Osteoblast (primary cell): ENCODE data around the gene PLEKHG5. TPM values are rescaled to one million over a fixed set of nuclear protein-coding genes. Genes with fewer than 3 reads are reported as not detected.
A peak's percentile ranks its signal among the peaks of the same experiment; 100 is the strongest.

Source experiments
- DNase-seq: peaks from one replicate; pipeline ENCODE4 v3.0.0; 2011; ENCODE audit warnings: low spot score, mixed read lengths; ENCODE audit not compliant: insufficient read length; ENCODE audit errors: missing footprints
- H2AFZ ChIP-seq: 2 replicates; pipeline ENCODE4 v1.6.0; 2011; ENCODE audit warnings: mild to moderate bottlenecking, low read length
- H3K27ac ChIP-seq: 2 replicates; pipeline ENCODE4 v1.5.1; 2011; ENCODE audit warnings: mild to moderate bottlenecking, low read depth, low read length, moderate library complexity
- H3K27me3 ChIP-seq: 2 replicates; pipeline ENCODE4 v1.6.0; 2012; ENCODE audit warnings: mild to moderate bottlenecking, control low read depth, inconsistent platforms, low read length, moderate library complexity; ENCODE audit not compliant: insufficient read depth
- H3K36me3 ChIP-seq: 2 replicates; pipeline ENCODE4 v1.5.1; 2011; ENCODE audit warnings: mild to moderate bottlenecking, low read length, control low read depth, moderate library complexity; ENCODE audit not compliant: insufficient read depth
- H3K4me1 ChIP-seq: 2 replicates; pipeline ENCODE4 v1.5.1; 2011; ENCODE audit warnings: mild to moderate bottlenecking, low read length, control low read depth, moderate library complexity; ENCODE audit not compliant: insufficient read depth
- H3K4me2 ChIP-seq: 2 replicates; pipeline ENCODE4 v1.6.0; 2011; ENCODE audit warnings: mild to moderate bottlenecking, low read length; ENCODE audit not compliant: insufficient read depth
- H3K4me3 ChIP-seq: fragments of 200-600 bp; sonication (generic); 3 replicates; pipeline ENCODE4 v1.5.1; 2012; ENCODE audit warnings: mild to moderate bottlenecking, low read length, inconsistent platforms; ENCODE audit not compliant: insufficient read depth
- H3K79me2 ChIP-seq: 2 replicates; pipeline ENCODE4 v1.6.0; 2012; ENCODE audit warnings: mild to moderate bottlenecking, low read length, control low read depth, inconsistent platforms; ENCODE audit not compliant: insufficient read depth
- H3K9me3 ChIP-seq: 2 replicates; pipeline ENCODE4 v1.5.1; 2011; ENCODE audit warnings: low read depth, low read length, control low read depth
- H4K20me1 ChIP-seq: 2 replicates; pipeline ENCODE4 v1.6.0; 2012; ENCODE audit warnings: mild to moderate bottlenecking, low read length, control low read depth; ENCODE audit not compliant: insufficient read depth
- CTCF ChIP-seq: IDR thresholded peaks from 2 replicates; pipeline ENCODE4 v1.5.1; 2011; ENCODE audit warnings: mild to moderate bottlenecking, low read depth, low read length, moderate library complexity; ENCODE audit errors: extremely low read depth
- total RNA-seq: library from RNA; depleted of rRNA; stranded (reverse); fragments of >200 nt; gene quantifications from 2 replicates; pipeline ENCODE4 v1.2.3, GENCODE V29; 2012

The PLEKHG5 gene
- total RNA-seq, 1 donor = 11.2 TPM

GRCh38 chr1:6489383-6489765 is 2.1 kb downstream of the PLEKHG5 start:
- H3K4me2 ChIP-seq = peak overlapping the region; percentile 97
- no peak overlapping the region for H3K4me3 ChIP-seq
- no peak overlapping the region for H3K27ac ChIP-seq

DNA sequence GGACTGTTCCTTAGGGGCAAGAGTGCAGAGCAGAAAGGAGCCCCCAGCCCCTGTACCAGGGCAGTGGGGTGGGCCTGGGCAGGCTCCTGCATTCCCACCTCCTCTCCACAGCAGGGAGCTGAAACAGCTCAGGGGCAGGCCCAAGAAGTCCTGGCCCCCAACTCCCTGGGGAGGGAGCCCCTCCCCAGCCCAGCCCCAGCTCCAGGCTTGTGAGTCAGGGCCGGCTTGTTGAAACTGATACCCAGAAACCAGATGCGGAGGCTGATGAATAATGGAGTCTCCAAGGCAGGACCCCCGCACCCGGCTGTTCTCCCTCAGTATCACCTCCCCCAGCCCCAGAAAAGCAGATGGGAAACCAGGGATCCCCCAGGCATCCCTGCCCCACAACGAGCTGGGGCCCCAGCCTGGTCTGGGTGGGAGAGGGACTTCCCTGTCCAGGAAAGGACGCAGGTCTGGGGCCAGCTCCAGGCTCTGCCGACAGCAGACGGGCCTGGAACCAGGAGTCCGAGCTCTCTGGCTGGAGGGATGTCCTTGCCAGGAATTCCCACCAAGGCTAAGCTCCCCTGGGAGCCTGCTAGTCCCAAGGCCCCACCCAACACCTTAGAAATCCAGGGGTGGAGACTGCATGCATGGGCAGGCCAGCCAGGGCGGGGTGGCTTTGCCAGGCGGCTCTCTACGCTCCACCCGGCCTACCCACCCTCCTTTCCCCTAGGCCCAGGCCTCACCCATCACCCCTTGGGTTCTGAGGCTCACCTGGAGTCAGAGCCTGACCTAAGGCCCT is 2.7 kb downstream of the PLEKHG5 start:
- no peak for TF ChIP-seq CTCF
- H2AFZ ChIP-seq = no peak overlapping the region
- H3K27me3 ChIP-seq = peaks cover 3% of the 10 kb centered on the region
- H3K79me2 ChIP-seq = peaks cover 3% of the 10 kb centered on the region
- no peak for DNase-seq
- H3K36me3 ChIP-seq = no peaks in the 10 kb centered on the region
- no peak overlapping the region for H3K4me3 ChIP-seq
- H3K9me3 ChIP-seq = no peaks in the 10 kb centered on the region
- H3K4me1 ChIP-seq = peaks cover 26% of the 10 kb centered on the region
- peaks cover 25% of the 10 kb centered on the region for H4K20me1 ChIP-seq
- H3K27ac ChIP-seq = no peak overlapping the region
- no peak overlapping the region for H3K4me2 ChIP-seq

More at GRCh38 chr1:6489383-6489765, 2.1 kb downstream of the PLEKHG5 start:
- Histone ChIP-seq H3K9me3 (no peaks in the 10 kb centered on the region), H3K4me1 (peaks cover 26% of the 10 kb centered on the region), H3K27me3 (peaks cover 3% of the 10 kb centered on the region), H2AFZ (no peak overlapping the region), H4K20me1 (peaks cover 25% of the 10 kb centered on the region), H3K36me3 (no peaks in the 10 kb centered on the region), H3K79me2 (peaks cover 3% of the 10 kb centered on the region)
- DNase-seq = no peak
- TF ChIP-seq CTCF = no peak

DNA sequence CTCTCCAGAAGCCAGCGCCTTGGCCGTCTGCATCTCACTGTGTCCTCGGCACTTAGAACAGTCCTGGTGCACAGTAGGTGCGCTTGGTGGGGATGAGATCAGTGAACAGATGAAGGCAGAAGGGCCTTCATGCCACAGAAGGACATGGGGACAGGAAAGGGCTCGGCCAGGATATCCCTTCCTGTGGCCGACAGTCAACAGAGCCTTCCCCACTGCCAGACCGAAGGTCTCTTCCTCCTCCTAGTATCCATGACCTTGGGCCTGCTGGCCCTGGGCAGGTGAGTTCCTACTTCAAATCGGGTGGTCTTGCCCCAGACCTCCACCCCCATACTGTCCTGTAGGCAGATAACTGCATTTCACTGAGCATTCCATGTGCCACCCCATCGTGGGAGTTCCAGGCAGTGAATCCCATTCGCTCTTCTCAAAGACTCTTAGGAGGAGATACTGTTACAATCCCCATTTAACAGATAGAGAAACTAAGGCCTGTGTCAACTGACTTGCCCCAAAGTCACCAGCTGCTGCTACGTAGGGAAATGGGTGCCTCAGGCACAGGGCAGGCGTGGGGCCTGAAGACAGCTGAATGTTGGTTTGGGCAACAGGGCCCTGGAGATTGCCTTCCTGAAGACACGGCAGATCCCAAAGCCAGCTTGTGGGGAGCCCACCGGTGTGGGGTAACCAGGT is 3.5 kb downstream of the PLEKHG5 start:
- Histone ChIP-seq H3K27me3 (peaks cover 3% of the 10 kb centered on the region), H3K4me2 (no peak overlapping the region), H3K27ac (no peak overlapping the region), H3K4me1 (peaks cover 26% of the 10 kb centered on the region), H3K36me3 (no peaks in the 10 kb centered on the region), H3K9me3 (no peaks in the 10 kb centered on the region), H3K4me3 (no peak overlapping the region), H2AFZ (no peak overlapping the region), H3K79me2 (peaks cover 3% of the 10 kb centered on the region), H4K20me1 (peaks cover 25% of the 10 kb centered on the region)
- DNase-seq = no peak
- TF ChIP-seq CTCF = no peak

DNA sequence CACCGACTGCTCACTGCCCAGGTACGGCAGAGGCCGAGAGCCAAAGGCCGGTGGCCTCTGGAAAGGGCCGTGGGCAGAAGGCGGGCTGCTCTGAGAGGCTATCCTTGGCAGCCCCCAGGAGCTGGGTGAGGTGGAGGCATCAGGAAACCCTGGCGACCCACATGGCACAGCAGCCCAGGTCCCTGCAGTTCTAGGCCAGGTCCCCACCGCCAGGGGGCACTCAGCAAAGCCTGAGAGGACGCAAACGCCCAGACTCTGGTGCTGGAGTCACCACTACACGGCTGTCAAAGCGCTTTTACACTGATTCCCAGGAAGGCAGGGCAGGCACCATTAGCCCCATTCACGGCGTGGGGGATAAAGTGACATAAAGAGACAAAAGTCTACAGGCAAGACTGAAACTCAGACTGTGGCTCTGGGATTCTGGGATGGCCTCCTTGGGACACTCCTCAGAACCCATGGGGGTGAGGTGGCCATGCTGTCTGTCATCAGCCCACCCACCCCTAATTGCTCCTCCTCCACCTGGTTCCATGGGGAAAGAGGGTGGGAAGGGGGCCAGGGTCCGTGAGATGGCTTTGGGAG is 4.9 kb downstream of the PLEKHG5 start:
- H2AFZ ChIP-seq = no peak overlapping the region
- H3K4me3 ChIP-seq = no peak overlapping the region
- peak overlapping the region; percentile 63 for H3K4me2 ChIP-seq
- peak; percentile 100 for DNase-seq
- peaks cover 3% of the 10 kb centered on the region for H3K27me3 ChIP-seq
- no peaks in the 10 kb centered on the region for H3K36me3 ChIP-seq
- peaks cover 3% of the 10 kb centered on the region for H3K79me2 ChIP-seq
- H3K9me3 ChIP-seq = no peaks in the 10 kb centered on the region
- H4K20me1 ChIP-seq = peaks cover 30% of the 10 kb centered on the region
- peaks cover 17% of the 10 kb centered on the region for H3K4me1 ChIP-seq
- H3K27ac ChIP-seq = no peak overlapping the region
- TF ChIP-seq CTCF = peak; percentile 88
